Ascending aorta (tissue), 2 donors: Measurements from ENCODE around the gene NELL1. TPM values are rescaled to one million over a fixed set of nuclear protein-coding genes. Genes with fewer than 3 reads are reported as not detected.

Source experiments
- DNase-seq, 2 donors: peaks; one replicate each; pipeline ENCODE4 v3.0.0-alpha.2; 2019; ENCODE audit warnings: low spot score in 2 of 2
- H3K27ac ChIP-seq, 2 donors: fragments of 200-600 bp; sonication (generic); one replicate each; pipeline ENCODE4 v1.5.1; 2016 to 2017; ENCODE audit warnings: mild to moderate bottlenecking in 1 of 2
- H3K27me3 ChIP-seq: fragments of 200-600 bp; sonication (generic); one replicate; pipeline ENCODE4 v1.5.1; 2017
- H3K36me3 ChIP-seq, 2 donors: fragments of 200-600 bp; sonication (generic); one replicate each; pipeline ENCODE4 v1.5.1; 2016
- H3K4me1 ChIP-seq, 2 donors: fragments of 200-600 bp; sonication (generic); one replicate each; pipeline ENCODE4 v1.5.1; 2016 to 2017; ENCODE audit warnings: mild to moderate bottlenecking in 1 of 2
- H3K4me3 ChIP-seq, 2 donors: fragments of 200-600 bp; sonication (generic); one replicate each; pipeline ENCODE4 v1.5.1; 2016 to 2017; ENCODE audit warnings: mild to moderate bottlenecking in 1 of 2
- H3K9me3 ChIP-seq, 2 donors: fragments of 200-600 bp; sonication (generic); one replicate each; pipeline ENCODE4 v1.5.1; 2016
- CTCF ChIP-seq, 3 experiments: fragments of 200-600 bp in 2 of 3; fragments of 450-650 bp in 1 of 3; sonication (generic) in 2 of 3; IDR thresholded peaks; one replicate each; pipeline ENCODE4 v1.5.1; 2016 to 2019; ENCODE audit warnings: antibody characterized with exemption in 3 of 3, mild to moderate bottlenecking in 1 of 3, moderate library complexity in 1 of 3
- intact Hi-C: fragments of 100-400 bp; cut with DNase I; formaldehyde crosslinking; loops from one replicate; pipeline ENCODE4 v1.15.1; 2023
- total RNA-seq: library from RNA; depleted of rRNA; stranded (reverse); fragments of >200 nt; gene quantifications from one replicate; pipeline ENCODE4 v1.1.0, GENCODE V29; 2016

The NELL1 gene
- total RNA-seq = not detected

- no peaks in the 10 kb centered on the region for H3K27me3 ChIP-seq
- H3K4me1 ChIP-seq = no peaks in the 10 kb centered on the region
- TF ChIP-seq CTCF (IDR thresholded peaks at IDR 0.05) = no peak
- no peaks in the 10 kb centered on the region for H3K36me3 ChIP-seq
- H3K9me3 ChIP-seq = no peaks in the 10 kb centered on the region
- DNase-seq = no peak
- intact Hi-C loops = no loop called here
- peak within 1 kb of the TSS in 1 of 2 donors; percentile 31 for H3K4me3 ChIP-seq
- no peak within 1 kb of the TSS for H3K27ac ChIP-seq
Observed at GRCh38 chr11:20668844-20669819, at the start of gene NELL1. Gene NELL1 (plus strand): TSS chr11:20669586.

GRCh38 chr11:20620988-20621387 lies 48.4 kb upstream of the NELL1 start:
- Histone ChIP-seq H3K27ac (no peak overlapping the region), H3K4me1 (no peaks in the 10 kb centered on the region), H3K4me3 (no peak overlapping the region), H3K36me3 (no peaks in the 10 kb centered on the region), H3K27me3 (no peaks in the 10 kb centered on the region), H3K9me3 (no peaks in the 10 kb centered on the region)
- no peak for TF ChIP-seq CTCF (IDR thresholded peaks at IDR 0.05)
- DNase-seq = no peak
- intact Hi-C loops = no loop called here

GRCh38 chr11:20621679-20622078 lies 47.7 kb upstream of the NELL1 start:
- Histone ChIP-seq H3K9me3 (no peaks in the 10 kb centered on the region), H3K27me3 (no peaks in the 10 kb centered on the region), H3K27ac (no peak overlapping the region), H3K4me1 (no peaks in the 10 kb centered on the region), H3K4me3 (no peak overlapping the region), H3K36me3 (no peaks in the 10 kb centered on the region)
- no peak for TF ChIP-seq CTCF (IDR thresholded peaks at IDR 0.05)
- DNase-seq = no peak
- intact Hi-C loops = no loop called here

GRCh38 chr11:20623252-20623651 lies 46.1 kb upstream of the NELL1 start:
- TF ChIP-seq CTCF (IDR thresholded peaks at IDR 0.05) = no peak
- Histone ChIP-seq H3K27ac (no peak overlapping the region), H3K4me1 (no peaks in the 10 kb centered on the region), H3K4me3 (no peak overlapping the region), H3K27me3 (no peaks in the 10 kb centered on the region), H3K9me3 (no peaks in the 10 kb centered on the region), H3K36me3 (no peaks in the 10 kb centered on the region)
- intact Hi-C loops = no loop called here
- no peak for DNase-seq

GRCh38 chr11:20626279-20626678 lies 43.1 kb upstream of the NELL1 start:
- no peaks in the 10 kb centered on the region for H3K36me3 ChIP-seq
- no peaks in the 10 kb centered on the region for H3K9me3 ChIP-seq
- TF ChIP-seq CTCF (IDR thresholded peaks at IDR 0.05) = no peak
- H3K27ac ChIP-seq = no peak overlapping the region
- intact Hi-C loops = no loop called here
- no peaks in the 10 kb centered on the region for H3K27me3 ChIP-seq
- H3K4me1 ChIP-seq = no peaks in the 10 kb centered on the region
- no peak overlapping the region for H3K4me3 ChIP-seq
- DNase-seq = no peak
